ENCODE measurements around the gene APLF. TPM values are rescaled to one million over a fixed set of nuclear protein-coding genes. Genes with fewer than 3 reads are reported as not detected.

Gene APLF
- total and polyA plus RNA-seq, 2 of the 8 experiments (the other 6 are each of a cell fraction or from before 2014, with no cell fraction given) = 4.4 to 7.3 TPM

DNA sequence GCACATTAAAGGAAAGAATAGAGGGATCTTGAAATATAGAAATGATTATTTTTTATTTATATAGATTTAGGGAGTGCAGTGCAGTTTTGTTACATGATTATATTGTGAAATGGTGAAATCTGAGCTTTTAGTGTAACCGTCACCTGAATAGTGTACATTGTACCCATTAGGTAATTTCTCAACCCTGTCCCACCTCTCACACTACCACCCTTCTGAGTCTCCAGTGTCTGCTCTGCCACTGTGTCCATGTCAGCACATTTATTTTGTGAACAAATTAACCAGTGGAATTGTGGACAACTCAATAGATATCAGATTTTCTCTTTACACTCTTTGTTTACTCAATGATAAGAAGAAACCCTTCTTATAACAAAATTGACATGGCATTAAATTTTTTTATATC is 24.2 kb downstream of the APLF start:
- Histone ChIP-seq H3K4me1 (replicated peaks in 1 of 4; ENCODE audit: control insufficient read depth in 3 of 4, insufficient read depth in 4 of 4, low read length in 3 of 4) (no peaks in the 10 kb centered on the region), H3K4ac (replicated peaks; ENCODE audit: insufficient read length, low read depth, low read length) (no peak overlapping the region), H3K36me3 (ENCODE audit: control insufficient read depth in 2 of 4, insufficient read depth in 4 of 4, low read length in 3 of 4) (no peaks in the 10 kb centered on the region), H3K9ac (replicated peaks in 1 of 4; ENCODE audit: extremely low read depth in 1 of 4, low read depth in 3 of 4, low read length in 3 of 4) (no peak overlapping the region), H4K8ac (ENCODE audit: extremely low read depth, insufficient read depth, low read length) (no peak overlapping the region), H2BK20ac (ENCODE audit: low read length) (no peak overlapping the region), H3K14ac (ENCODE audit: insufficient read length) (no peak overlapping the region), H4K5ac (ENCODE audit: insufficient read length, low read depth, low read length) (no peak overlapping the region), H2BK15ac (ENCODE audit: low read length) (no peak overlapping the region), H2AK5ac (ENCODE audit: low read depth, low read length) (no peak overlapping the region), H4K91ac (replicated peaks; ENCODE audit: insufficient read length, low read length) (no peak overlapping the region), H2BK120ac (replicated peaks; ENCODE audit: low read depth, low read length) (no peak overlapping the region), H3K27me3 (replicated peaks in 1 of 4; ENCODE audit: control insufficient read depth in 3 of 4, extremely low read depth in 1 of 4, insufficient read depth in 3 of 4, low read length in 3 of 4) (no peaks in the 10 kb centered on the region), H3K56ac (replicated peaks; ENCODE audit: insufficient read length, low read depth, low read length) (no peak overlapping the region), H3K79me1 (ENCODE audit: low read depth, low read length) (no peaks in the 10 kb centered on the region), H2BK5ac (ENCODE audit: low read depth, low read length) (no peak overlapping the region), H3K23me2 (ENCODE audit: low read depth, low read length) (no peaks in the 10 kb centered on the region), H3K18ac (ENCODE audit: extremely low read depth, low read length) (no peak overlapping the region), H2BK12ac (ENCODE audit: low read depth, low read length) (no peak overlapping the region), H3K9me3 (ENCODE audit: insufficient read depth in 2 of 2, low read depth in 1 of 2, low read length in 1 of 2) (peaks cover 8 to 17% of the 10 kb centered on the region in 2 experiments), H3K27ac (ENCODE audit: low read depth, low read length) (no peak overlapping the region), H3K4me2 (ENCODE audit: insufficient read depth in 1 of 2, low read depth in 2 of 2, low read length in 2 of 2) (no peak overlapping the region), H3K23ac (ENCODE audit: insufficient read length) (no peak overlapping the region), H2AFZ (ENCODE audit: low read length) (no peak overlapping the region), H3K4me3 (ENCODE audit: extremely low read depth in 1 of 4, insufficient read depth in 2 of 4, low read depth in 3 of 4, low read length in 4 of 4) (no peak overlapping the region), H4K20me1 (replicated peaks in 1 of 2; ENCODE audit: control insufficient read depth in 1 of 2, insufficient read depth in 2 of 2, low read length in 2 of 2) (no peaks in the 10 kb centered on the region), H3K79me2 (ENCODE audit: control insufficient read depth in 1 of 2, insufficient read depth in 2 of 2, low read length in 2 of 2) (no peaks in the 10 kb centered on the region)
- DNase-seq (ENCODE audit: low read depth in 1 of 2, low spot score in 2 of 2) (no peak), FAIRE-seq (no peak)
- 80% methylated on average over 1 of the region's 1 CpG; no CpG with 5 or more reads in 1 of the 2 experiments for WGBS, 2 experiments (ENCODE audit: extremely low coverage in 1 of 2, insufficient coverage in 1 of 2, insufficient read length in 1 of 2, insufficient replicate concordance in 2 of 2, low coverage in 1 of 2, low lambda C conversion rate in 2 of 2, missing lambda C conversion rate in 1 of 2)
- POLR2A ChIA-PET (ENCODE audit: partially characterized antibody) = no interaction called here
- CTCF ChIA-PET (ENCODE audit: partially characterized antibody) = interaction anchor here (1.2 kb wide), 1 partner anchor 218 kb away, joined by 3 read pairs; no protein-coding TSS in a partner anchor
- TF ChIP-seq HDAC6 (IDR thresholded peaks at IDR 0.05; ENCODE audit: low read depth, low read length) (no peak), BCL11A (IDR thresholded peaks at IDR 0.05; ENCODE audit: low read depth in 2 of 2, low read length in 2 of 2) (no peak), EZH2 (IDR thresholded peaks at IDR 0.05; ENCODE audit: low read depth, low read length, severe bottlenecking) (no peak), TAF1 (IDR thresholded peaks at IDR 0.05; ENCODE audit: low read depth, low read length) (no peak), RBBP5 (IDR thresholded peaks at IDR 0.05; ENCODE audit: borderline replicate concordance, low read depth, low read length) (no peak), ASH2L (IDR thresholded peaks at IDR 0.05; ENCODE audit: low read length) (no peak)
